Astrocyte (in vitro differentiated cells and primary cell): ENCODE data around the gene ADAMTS16. TPM values are rescaled to one million over a fixed set of nuclear protein-coding genes. Genes with fewer than 3 reads are reported as not detected.

Experiments used
- DNase-seq: peaks from one replicate; pipeline ENCODE4 v3.0.0-alpha.2; 2010; ENCODE audit warnings: low read depth
- FAIRE-seq: peaks from 2 replicates; lab custom pipeline; 2011; peaks lifted over from hg19 to GRCh38; lab: Jason Lieb, UNC
- H2AFZ ChIP-seq: 2 replicates; pipeline ENCODE4 v1.6.0; 2012; ENCODE audit warnings: low read depth, low read length, inconsistent platforms
- H3K27ac ChIP-seq: 2 replicates; pipeline ENCODE4 v1.5.1; 2011; ENCODE audit warnings: low read depth, low read length, inconsistent platforms
- H3K27me3 ChIP-seq: 2 replicates; pipeline ENCODE4 v1.6.0; 2011; ENCODE audit warnings: low read length, inconsistent platforms; ENCODE audit not compliant: insufficient read depth
- H3K36me3 ChIP-seq: 2 replicates; pipeline ENCODE4 v1.5.1; 2011; ENCODE audit warnings: low read length, inconsistent platforms; ENCODE audit not compliant: insufficient read depth
- H3K4me1 ChIP-seq: 2 replicates; pipeline ENCODE4 v1.5.1; 2011; ENCODE audit warnings: low read length, inconsistent platforms; ENCODE audit not compliant: insufficient read depth
- H3K4me2 ChIP-seq: 2 replicates; pipeline ENCODE4 v1.6.0; 2012; ENCODE audit warnings: low read length, inconsistent platforms
- H3K4me3 ChIP-seq: 2 replicates; pipeline ENCODE4 v1.5.1; 2011; ENCODE audit warnings: low read depth, mild to moderate bottlenecking, low read length, inconsistent platforms; ENCODE audit not compliant: insufficient read depth
- H3K79me2 ChIP-seq: 2 replicates; pipeline ENCODE4 v1.6.0; 2012; ENCODE audit warnings: mild to moderate bottlenecking, low read length, inconsistent platforms; ENCODE audit not compliant: insufficient read depth
- H3K9ac ChIP-seq: 2 replicates; pipeline ENCODE4 v1.6.0; 2012; ENCODE audit warnings: mild to moderate bottlenecking, low read length, inconsistent platforms
- H3K9me3 ChIP-seq: 2 replicates; pipeline ENCODE4 v1.5.1; 2012; ENCODE audit warnings: low read depth, mild to moderate bottlenecking, low read length, inconsistent platforms; ENCODE audit not compliant: insufficient read depth
- H4K20me1 ChIP-seq: 2 replicates; pipeline ENCODE4 v1.6.0; 2012; ENCODE audit warnings: low read length, inconsistent platforms; ENCODE audit not compliant: insufficient read depth
- H3K27ac Mint-ChIP-seq: one replicate; pipeline ENCODE4 v1.8.0; 2021; ENCODE audit warnings: mild to moderate bottlenecking, mixed read lengths; ENCODE audit not compliant: unreplicated experiment
- H3K27me3 Mint-ChIP-seq: one replicate; pipeline ENCODE4 v1.8.0; 2021; ENCODE audit warnings: low read depth, mixed read lengths; ENCODE audit not compliant: unreplicated experiment
- H3K36me3 Mint-ChIP-seq: one replicate; pipeline ENCODE4 v1.8.0; 2021; ENCODE audit warnings: low read depth, mixed read lengths; ENCODE audit not compliant: unreplicated experiment
- H3K4me1 Mint-ChIP-seq: one replicate; pipeline ENCODE4 v1.8.0; 2021; ENCODE audit warnings: low read depth, mixed read lengths; ENCODE audit not compliant: unreplicated experiment
- H3K4me3 Mint-ChIP-seq: one replicate; pipeline ENCODE4 v1.8.0; 2021; ENCODE audit warnings: mild to moderate bottlenecking, moderate library complexity, mixed read lengths; ENCODE audit not compliant: unreplicated experiment
- H3K9me3 Mint-ChIP-seq: one replicate; pipeline ENCODE4 v1.8.0; 2021; ENCODE audit warnings: mild to moderate bottlenecking, mixed read lengths; ENCODE audit not compliant: unreplicated experiment
- EZH2 ChIP-seq: IDR thresholded peaks from 2 replicates; pipeline ENCODE4 v1.6.1; 2012; ENCODE audit warnings: mild to moderate bottlenecking, low read length, inconsistent platforms; ENCODE audit not compliant: insufficient read depth
- total RNA-seq: library from RNA; stranded (reverse); gene quantifications from 2 replicates; pipeline ENCODE4 v1.2.1, GENCODE V29; 2021
- TF ChIP-seq, protein P1 (sequence below): IDR thresholded peaks from 2 replicates; pipeline ENCODE4 v1.5.1; 2011; ENCODE audit warnings: low read depth, mild to moderate bottlenecking, inconsistent platforms, low read length, moderate library complexity; ENCODE audit not compliant: insufficient read depth

Gene ADAMTS16
- total RNA-seq, 1 donor from 2014 or later, result 5.7 TPM

DNA sequence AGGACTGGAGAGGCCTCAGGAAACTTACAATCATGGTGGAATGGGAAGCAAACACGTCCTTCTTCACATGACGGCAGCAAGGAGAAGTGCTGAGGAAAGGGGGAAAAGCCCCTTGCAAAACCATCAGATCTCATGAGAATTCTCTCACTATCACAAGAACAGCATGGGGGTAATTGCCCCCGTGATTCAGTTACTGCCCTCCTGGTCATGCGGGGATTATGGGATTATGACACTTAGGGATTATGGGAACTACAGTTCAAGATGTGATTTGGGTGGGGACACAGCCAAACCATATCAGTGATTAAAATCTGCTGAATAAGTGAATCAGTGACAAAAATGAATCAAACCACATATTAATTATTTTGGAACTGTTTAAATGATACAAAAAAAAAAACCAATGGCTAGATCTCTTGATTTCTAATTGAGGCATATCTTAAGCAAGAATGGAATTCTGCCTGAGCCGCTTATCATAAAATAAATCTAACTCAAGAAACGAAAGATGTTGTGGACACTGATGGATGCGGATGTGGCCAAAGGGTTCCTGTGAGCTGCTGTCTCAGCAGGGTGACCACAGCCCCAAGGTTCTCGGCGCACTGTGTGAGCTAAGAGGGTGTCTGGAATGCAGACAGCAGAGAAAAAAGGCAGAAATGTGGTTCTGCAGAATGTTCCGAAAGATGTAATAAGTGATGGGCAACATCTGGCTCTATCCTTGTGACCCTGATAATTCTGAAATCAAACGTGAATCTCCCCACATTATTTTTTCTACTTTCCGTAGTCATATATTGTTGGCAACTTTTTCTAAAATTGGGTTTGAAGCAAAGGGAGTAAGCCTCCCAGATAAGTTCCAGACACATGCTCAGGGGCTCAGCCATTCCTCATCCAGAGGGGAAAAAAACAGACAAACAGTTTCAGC, 175.2 kb downstream of the ADAMTS16 start:
- no peak overlapping the region for H2AFZ ChIP-seq
- no peaks in the 10 kb centered on the region for H3K36me3 ChIP-seq
- H3K27me3 ChIP-seq, result no peaks in the 10 kb centered on the region
- H3K9ac ChIP-seq, result peak overlapping the region; percentile 45
- H3K4me3 Mint-ChIP-seq, result no peak overlapping the region
- peak; percentile 94 for DNase-seq
- H3K4me1 Mint-ChIP-seq, result peaks cover 40% of the 10 kb centered on the region
- no peak for TF ChIP-seq EZH2
- TF ChIP-seq, protein P1, sequence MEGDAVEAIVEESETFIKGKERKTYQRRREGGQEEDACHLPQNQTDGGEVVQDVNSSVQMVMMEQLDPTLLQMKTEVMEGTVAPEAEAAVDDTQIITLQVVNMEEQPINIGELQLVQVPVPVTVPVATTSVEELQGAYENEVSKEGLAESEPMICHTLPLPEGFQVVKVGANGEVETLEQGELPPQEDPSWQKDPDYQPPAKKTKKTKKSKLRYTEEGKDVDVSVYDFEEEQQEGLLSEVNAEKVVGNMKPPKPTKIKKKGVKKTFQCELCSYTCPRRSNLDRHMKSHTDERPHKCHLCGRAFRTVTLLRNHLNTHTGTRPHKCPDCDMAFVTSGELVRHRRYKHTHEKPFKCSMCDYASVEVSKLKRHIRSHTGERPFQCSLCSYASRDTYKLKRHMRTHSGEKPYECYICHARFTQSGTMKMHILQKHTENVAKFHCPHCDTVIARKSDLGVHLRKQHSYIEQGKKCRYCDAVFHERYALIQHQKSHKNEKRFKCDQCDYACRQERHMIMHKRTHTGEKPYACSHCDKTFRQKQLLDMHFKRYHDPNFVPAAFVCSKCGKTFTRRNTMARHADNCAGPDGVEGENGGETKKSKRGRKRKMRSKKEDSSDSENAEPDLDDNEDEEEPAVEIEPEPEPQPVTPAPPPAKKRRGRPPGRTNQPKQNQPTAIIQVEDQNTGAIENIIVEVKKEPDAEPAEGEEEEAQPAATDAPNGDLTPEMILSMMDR, result no peak
- H3K4me1 ChIP-seq, result peaks cover 47% of the 10 kb centered on the region
- no peaks in the 10 kb centered on the region for H4K20me1 ChIP-seq
- no peaks in the 10 kb centered on the region for H3K79me2 ChIP-seq
- H3K36me3 Mint-ChIP-seq, result peaks cover 2% of the 10 kb centered on the region
- H3K9me3 Mint-ChIP-seq, result no peaks in the 10 kb centered on the region
- H3K27ac Mint-ChIP-seq, result peak overlapping the region; percentile 83
- no peak for FAIRE-seq
- H3K27ac ChIP-seq, result peak overlapping the region; percentile 85
- H3K4me3 ChIP-seq, result no peak overlapping the region
- no peaks in the 10 kb centered on the region for H3K27me3 Mint-ChIP-seq
- H3K4me2 ChIP-seq, result peak overlapping the region; percentile 47
- H3K9me3 ChIP-seq, result no peaks in the 10 kb centered on the region

DNA sequence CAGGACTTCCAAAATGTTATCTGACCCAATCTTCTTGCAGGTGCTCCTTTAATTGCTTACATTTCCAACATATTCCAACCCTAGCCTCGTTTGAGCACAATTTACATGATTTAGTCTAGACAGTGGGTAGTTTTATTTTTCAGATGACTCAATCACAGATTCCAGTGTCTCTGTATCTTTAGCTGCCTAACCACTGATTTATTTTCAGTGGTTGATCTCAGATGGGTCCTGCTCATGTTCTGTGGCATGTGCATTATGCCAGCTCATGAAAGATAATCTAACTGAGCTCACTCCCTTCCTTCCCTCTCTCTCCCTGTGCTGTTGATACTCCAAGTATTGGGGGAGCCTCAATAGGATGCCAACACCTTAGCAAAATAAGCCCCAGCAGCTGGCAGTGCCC, 176.2 kb downstream of the ADAMTS16 start:
- Histone ChIP-seq H3K9ac (peak overlapping the region; percentile 45), H4K20me1 (no peaks in the 10 kb centered on the region), H2AFZ (no peak overlapping the region), H3K36me3 (no peaks in the 10 kb centered on the region), H3K27ac (peak overlapping the region; percentile 85), H3K79me2 (no peaks in the 10 kb centered on the region), H3K9me3 (no peaks in the 10 kb centered on the region), H3K4me3 (no peak overlapping the region), H3K4me2 (peak overlapping the region; percentile 47), H3K4me1 (peaks cover 47% of the 10 kb centered on the region), H3K27me3 (no peaks in the 10 kb centered on the region)
- Mint-ChIP-seq H3K27me3 (no peaks in the 10 kb centered on the region), H3K4me1 (peaks cover 40% of the 10 kb centered on the region), H3K36me3 (peaks cover 2% of the 10 kb centered on the region), H3K9me3 (peaks cover 4% of the 10 kb centered on the region), H3K4me3 (no peak overlapping the region), H3K27ac (peak overlapping the region; percentile 83)
- TF ChIP-seq EZH2, result no peak
- TF ChIP-seq, protein P1, result no peak
- FAIRE-seq (peak; percentile 85), DNase-seq (peak; percentile 93)

DNA sequence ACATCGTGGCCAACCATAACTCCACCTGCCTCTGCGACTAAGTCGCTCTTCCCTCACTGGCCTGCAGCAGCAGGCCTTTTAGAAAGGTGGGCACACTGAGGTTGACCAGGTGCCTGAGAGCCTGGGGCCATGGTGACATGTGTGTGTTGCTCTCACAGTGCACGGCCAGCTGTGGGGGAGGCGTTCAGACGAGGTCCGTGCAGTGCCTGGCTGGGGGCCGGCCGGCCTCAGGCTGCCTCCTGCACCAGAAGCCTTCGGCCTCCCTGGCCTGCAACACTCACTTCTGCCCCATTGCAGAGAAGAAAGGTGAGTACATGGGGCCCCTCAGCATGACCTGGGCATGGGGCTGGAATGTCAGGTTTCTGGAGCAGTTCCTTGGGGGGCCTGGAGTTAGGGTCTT, 177.8 kb downstream of the ADAMTS16 start:
- FAIRE-seq, result no peak

More for the DNA sequence above, 177.8 kb downstream of the ADAMTS16 start:
- H3K9ac ChIP-seq, result no peak overlapping the region
- Mint-ChIP-seq H3K4me3 (no peak overlapping the region), H3K27ac (no peak overlapping the region), H3K4me1 (peaks cover 36% of the 10 kb centered on the region), H3K27me3 (no peaks in the 10 kb centered on the region), H3K9me3 (peaks cover 7% of the 10 kb centered on the region), H3K36me3 (peaks cover 2% of the 10 kb centered on the region)
- no peak overlapping the region for H3K4me3 ChIP-seq
- DNase-seq, result no peak
- TF ChIP-seq EZH2, result no peak
- TF ChIP-seq, protein P1, result no peak
- no peaks in the 10 kb centered on the region for H3K79me2 ChIP-seq
- no peaks in the 10 kb centered on the region for H3K36me3 ChIP-seq
- H4K20me1 ChIP-seq, result no peaks in the 10 kb centered on the region
- H3K4me2 ChIP-seq, result no peak overlapping the region
- H3K27me3 ChIP-seq, result no peaks in the 10 kb centered on the region
- no peak overlapping the region for H2AFZ ChIP-seq
- H3K27ac ChIP-seq, result no peak overlapping the region
- no peaks in the 10 kb centered on the region for H3K9me3 ChIP-seq
- peaks cover 38% of the 10 kb centered on the region for H3K4me1 ChIP-seq
